RWPE1 (cell line): ENCODE results near the gene ACTRT3.

ENCODE experiments used
- CTCF ChIA-PET: fragments of 350-600 bp; sonication (Branson Sonifier 250); formaldehyde crosslinking; extraction: SDS; loops from one replicate; lab custom pipeline; 2021; lab: Yijun Ruan, JAX
- POLR2A ChIA-PET: fragments of 400-600 bp; formaldehyde crosslinking; extraction: SDS; loops from one replicate; lab custom pipeline; 2020; ENCODE audit warnings: antibody characterized with exemption; ENCODE audit not compliant: low non-redundant PET; lab: Yijun Ruan, JAX
- DNase-seq: peaks from one replicate; pipeline ENCODE4 v3.0.0; 2012; ENCODE audit warnings: low spot score
- H3K27ac ChIP-seq: fragments of 450-650 bp; 2 replicates; pipeline ENCODE4 v1.5.1; 2017
- CTCF ChIP-seq: fragments of 450-650 bp; conservative IDR thresholded peaks from 2 replicates; pipeline ENCODE4 v1.5.1; 2017; ENCODE audit warnings: low read depth, mild to moderate bottlenecking

ACTRT3 gene

GRCh38 chr3:169764882-169765612, 4.3 kb downstream of the ACTRT3 start, which contains the start of gene TERC:
TERC (minus strand) TSS chr3:169765060.
- no peak for TF ChIP-seq CTCF
- H3K27ac ChIP-seq = peak within 1 kb of the TSS; percentile 96
- POLR2A ChIA-PET = interaction anchor here (1.3 kb wide), 1 partner anchor 11 kb away, joined by 3 read pairs; no protein-coding TSS in a partner anchor
- CTCF ChIA-PET = no interaction called here
- DNase-seq = peak; percentile 87

DNA sequence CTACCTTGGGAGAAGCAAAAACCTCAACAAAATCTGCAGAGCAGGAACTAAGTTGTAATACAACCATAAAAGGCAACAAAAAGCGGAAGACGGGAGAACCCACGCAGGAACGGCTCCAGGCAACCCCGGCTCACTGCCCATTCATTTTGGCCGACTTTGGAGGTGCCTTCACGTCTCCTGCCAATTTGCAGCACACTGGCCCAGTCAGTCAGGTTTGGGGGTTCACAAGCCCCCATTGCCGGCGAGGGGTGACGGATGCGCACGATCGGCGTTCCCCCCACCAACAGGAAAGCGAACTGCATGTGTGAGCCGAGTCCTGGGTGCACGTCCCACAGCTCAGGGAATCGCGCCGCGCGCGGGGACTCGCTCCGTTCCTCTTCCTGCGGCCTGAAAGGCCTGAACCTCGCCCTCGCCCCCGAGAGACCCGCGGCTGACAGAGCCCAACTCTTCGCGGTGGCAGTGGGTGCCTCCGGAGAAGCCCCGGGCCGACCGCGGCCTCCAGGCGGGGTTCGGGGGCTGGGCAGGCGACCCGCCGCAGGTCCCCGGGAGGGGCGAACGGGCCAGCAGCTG, 5.0 kb downstream of the ACTRT3 start:
- CTCF ChIA-PET = interaction anchor here (1.1 kb wide), 1 partner anchor 96 kb away, joined by 4 read pairs; no protein-coding TSS in a partner anchor
- peak overlapping the region; percentile 96 for H3K27ac ChIP-seq
- TF ChIP-seq CTCF = no peak
- no peak for DNase-seq
- POLR2A ChIA-PET = interaction anchor here (1.3 kb wide), 1 partner anchor 10 kb away, joined by 3 read pairs; no protein-coding TSS in a partner anchor

DNA sequence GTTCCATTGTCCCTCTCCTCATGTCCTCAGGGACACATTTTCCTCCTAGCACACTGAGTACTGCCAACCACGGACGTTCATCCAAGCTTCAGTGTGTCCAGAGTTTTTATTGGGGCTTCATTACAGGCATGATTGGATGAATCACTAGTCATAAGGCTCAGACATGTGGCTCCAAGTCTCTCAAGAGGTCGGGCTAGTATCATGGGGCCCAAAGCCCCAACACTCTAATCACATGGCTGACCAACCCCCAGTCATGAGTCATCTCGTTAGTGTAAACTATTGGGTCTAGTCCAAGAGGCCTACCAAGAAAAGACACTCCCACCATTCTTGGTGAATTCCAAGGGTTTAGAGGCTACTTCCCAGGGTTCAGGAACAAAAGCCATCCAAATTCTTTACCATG, 8.9 kb downstream of the ACTRT3 start:
- TF ChIP-seq CTCF = no peak
- ChIA-PET POLR2A (no interaction called here), CTCF (no interaction called here)
- H3K27ac ChIP-seq = no peak overlapping the region
- DNase-seq = no peak

GRCh38 chr3:169759256-169759655, 10.1 kb downstream of the ACTRT3 start:
- CTCF ChIA-PET = interaction anchor here (0.7 kb wide), 1 partner anchor 207 kb away, joined by 3 read pairs; no protein-coding TSS in a partner anchor

GRCh38 chr3:169758359-169758994, 10.9 kb downstream of the ACTRT3 start:
- H3K27ac ChIP-seq = no peak overlapping the region
- TF ChIP-seq CTCF = no peak
- no peak for DNase-seq
- CTCF ChIA-PET = no interaction called here
- POLR2A ChIA-PET = no interaction called here

More at GRCh38 chr3:169759256-169759655, 10.1 kb downstream of the ACTRT3 start:
- DNase-seq = peak; percentile 36
- TF ChIP-seq CTCF = no peak
- no peak overlapping the region for H3K27ac ChIP-seq
- POLR2A ChIA-PET = no interaction called here

DNA sequence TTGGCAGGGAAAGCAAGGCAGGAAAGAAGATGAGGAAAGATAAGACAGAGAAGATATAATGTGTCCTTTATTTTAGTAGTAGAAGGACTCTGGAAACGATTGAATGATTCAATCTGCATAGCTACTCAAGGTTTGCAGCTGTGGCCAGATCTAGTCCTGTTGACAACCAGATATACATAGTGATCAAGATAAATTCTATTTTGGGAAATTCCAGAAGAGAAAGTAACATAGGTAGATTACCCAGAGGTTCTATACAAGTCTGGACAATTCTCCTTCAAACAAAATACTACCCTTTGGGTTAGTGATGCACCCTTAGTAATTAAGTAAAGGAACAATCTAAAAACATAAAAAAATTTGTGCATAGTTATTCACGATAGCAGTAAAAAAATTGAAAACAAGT, 13.9 kb downstream of the ACTRT3 start:
- TF ChIP-seq CTCF = no peak
- ChIA-PET POLR2A (no interaction called here), CTCF (no interaction called here)
- H3K27ac ChIP-seq = no peak overlapping the region
- no peak for DNase-seq
